ENCODE results near the gene SCARB1. TPM values are rescaled to one million over a fixed set of nuclear protein-coding genes. Genes with fewer than 3 reads are reported as not detected.

SCARB1 gene
- total and polyA plus RNA-seq, 7 experiments from 2014 or later: 2.2 to 7.1 (median 4.0) TPM

- Histone ChIP-seq H3K27ac (ENCODE audit: low read depth, low read length) (no peak overlapping the region), H3K9me3 (ENCODE audit: control insufficient read depth in 2 of 3, low read length in 3 of 3) (no peaks in the 10 kb centered on the region), H3K36me3 (ENCODE audit: control insufficient read depth in 2 of 3, insufficient read depth in 3 of 3, low read length in 3 of 3) (no peaks in the 10 kb centered on the region), H3K4me3 (ENCODE audit: low read length) (no peak overlapping the region), H3K4me1 (ENCODE audit: control insufficient read depth in 2 of 2, insufficient read depth in 2 of 2, low read length in 2 of 2) (no peaks in the 10 kb centered on the region), H3K27me3 (ENCODE audit: control insufficient read depth in 2 of 2, insufficient read depth in 2 of 2, low read length in 2 of 2) (no peaks in the 10 kb centered on the region)
- intact Hi-C loops (cut with micrococcal nuclease): no loop called here
- DNase-seq: no peak
- ATAC-seq: no peak
- peaks cover 0 to 2% (median 0%) of the 10 kb centered on the region in 7 donors for H3K4me1 Mint-ChIP-seq
- no peak overlapping the region for H3K4me3 Mint-ChIP-seq
- no peaks in the 10 kb centered on the region for H3K36me3 Mint-ChIP-seq
- ChIA-PET POLR2A (no interaction called here), CTCF (no interaction called here)
- no peak overlapping the region for H3K27ac Mint-ChIP-seq
- H3K27me3 Mint-ChIP-seq: peaks cover 0 to 9% (median 0%) of the 10 kb centered on the region in 5 donors
- peaks cover 0 to 3% (median 0%) of the 10 kb centered on the region in 11 donors for H3K9me3 Mint-ChIP-seq
Measured at GRCh38 chr12:124727922-124728321, 135.7 kb downstream of the SCARB1 start.

- POLR2A ChIA-PET: no interaction called here
- intact Hi-C loops (cut with micrococcal nuclease): no loop called here
Measured at GRCh38 chr12:124727264-124727800, 136.3 kb downstream of the SCARB1 start.

More at GRCh38 chr12:124727264-124727800, 136.3 kb downstream of the SCARB1 start:
- Mint-ChIP-seq H3K27ac (no peak overlapping the region), H3K4me3 (no peak overlapping the region), H3K27me3 (peaks cover 0 to 9% (median 0%) of the 10 kb centered on the region in 5 donors), H3K4me1 (peaks cover 0 to 2% (median 0%) of the 10 kb centered on the region in 7 donors), H3K9me3 (peaks cover 0 to 3% (median 0%) of the 10 kb centered on the region in 11 donors), H3K36me3 (no peaks in the 10 kb centered on the region)
- no peaks in the 10 kb centered on the region for H3K4me1 ChIP-seq (ENCODE audit: control insufficient read depth in 2 of 2, insufficient read depth in 2 of 2, low read length in 2 of 2)
- H3K36me3 ChIP-seq (ENCODE audit: control insufficient read depth in 2 of 3, insufficient read depth in 3 of 3, low read length in 3 of 3): no peaks in the 10 kb centered on the region
- no peaks in the 10 kb centered on the region for H3K9me3 ChIP-seq (ENCODE audit: control insufficient read depth in 2 of 3, low read length in 3 of 3)
- ATAC-seq (peak; percentile 94), DNase-seq (no peak)
- no peak overlapping the region for H3K4me3 ChIP-seq (ENCODE audit: low read length)
- no peak overlapping the region for H3K27ac ChIP-seq (ENCODE audit: low read depth, low read length)
- CTCF ChIA-PET: no interaction called here
- H3K27me3 ChIP-seq (ENCODE audit: control insufficient read depth in 2 of 2, insufficient read depth in 2 of 2, low read length in 2 of 2): no peaks in the 10 kb centered on the region

Other genes starting within 250 kb of the SCARB1 start
- gene UBC, start 50.8 kb upstream of the SCARB1 start, total RNA-seq: 1,000 to 10,000 TPM in 1 of 5 experiments, 100 to 1,000 TPM in 4; 753 to 1,510 (median 913) TPM
- gene UBC, start 50.8 kb upstream of the SCARB1 start, polyA plus RNA-seq: 1,000 to 10,000 TPM; 1,135 to 1,865 TPM
- 10 to 100 TPM; 24.8 to 36.6 (median 29.8) TPM for gene DHX37, start 125.3 kb upstream of the SCARB1 start, total RNA-seq
- 1 to 10 TPM; 3.4 to 5.0 TPM for gene DHX37, start 125.3 kb upstream of the SCARB1 start, polyA plus RNA-seq
- gene BRI3BP, start 129.8 kb upstream of the SCARB1 start, total RNA-seq: 10 to 100 TPM in 1 of 5 experiments, 1 to 10 TPM in 4; 3.5 to 19.8 (median 7.9) TPM
- gene BRI3BP, start 129.8 kb upstream of the SCARB1 start, polyA plus RNA-seq: 1 to 10 TPM; 2.7 to 3.2 TPM
- 10 to 100 TPM; 11.6 to 21.7 (median 14.8) TPM for gene AACS, start 201.6 kb upstream of the SCARB1 start, total RNA-seq
- gene AACS, start 201.6 kb upstream of the SCARB1 start, polyA plus RNA-seq: 10 to 100 TPM; 13.2 to 17.2 TPM